ENCODE results near the gene DCTN4.

Gene DCTN4

GRCh38 chr5:150782850-150783249, 24.0 kb upstream of the DCTN4 start:
- no peak for DNase-seq (ENCODE audit: low spot score in 2 of 2)
- H3K27me3 Mint-ChIP-seq: peaks cover 7% of the 10 kb centered on the region
- no peak overlapping the region for H3K27ac Mint-ChIP-seq
- ATAC-seq (ENCODE audit: low read depth): no peak
- peaks cover 2% of the 10 kb centered on the region for H3K36me3 Mint-ChIP-seq
- H3K4me3 Mint-ChIP-seq: no peak overlapping the region
- H3K9me3 Mint-ChIP-seq: peaks cover 2% of the 10 kb centered on the region
- peaks cover 11% of the 10 kb centered on the region for H3K4me1 Mint-ChIP-seq

DNA sequence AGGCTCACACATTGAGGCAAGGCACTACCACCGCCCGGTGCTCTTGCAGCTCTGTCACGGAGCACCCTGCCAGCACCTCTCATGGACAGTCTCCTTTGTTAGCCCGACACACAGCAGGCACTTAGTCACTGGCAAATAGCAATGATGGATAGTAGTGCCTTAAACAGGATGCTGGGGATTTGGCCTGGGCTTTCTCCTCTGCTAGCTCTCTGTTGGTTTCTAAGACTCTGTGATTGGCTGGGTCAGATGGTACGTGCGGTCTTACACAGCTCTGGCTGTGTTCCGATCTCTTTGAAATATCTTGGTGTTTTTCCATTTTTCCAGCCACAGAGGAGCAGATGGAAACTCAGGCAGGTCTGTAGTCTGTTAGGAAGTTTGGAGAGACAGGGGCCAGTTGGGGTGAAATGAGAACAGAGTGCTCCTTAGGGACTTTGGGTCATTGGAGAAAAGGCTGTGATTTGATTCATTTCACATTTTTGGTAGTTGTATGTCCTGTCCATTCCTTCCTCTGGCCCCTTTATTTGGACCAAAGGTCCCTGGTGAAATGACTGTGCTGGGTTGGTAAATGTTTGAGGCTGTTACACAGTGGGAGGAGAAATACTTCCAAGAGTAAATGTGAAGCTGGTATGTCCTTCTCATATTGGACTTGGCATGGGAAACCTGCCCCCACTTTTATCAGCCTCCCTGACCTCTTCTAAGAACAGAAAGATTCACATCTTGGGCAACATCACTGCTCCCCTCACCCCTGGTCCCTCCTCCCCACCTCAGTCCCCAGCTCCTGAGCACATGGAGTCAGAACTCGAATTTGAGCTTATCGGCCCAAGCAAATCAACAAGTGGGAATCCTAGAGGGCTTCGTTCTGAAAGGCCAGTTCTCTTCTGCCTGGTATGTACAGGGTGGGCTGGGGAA, 23.1 kb upstream of the DCTN4 start:
- peaks cover 12% of the 10 kb centered on the region for H3K27me3 Mint-ChIP-seq
- no peak for ATAC-seq (ENCODE audit: low read depth)
- no peak for DNase-seq (ENCODE audit: low spot score in 2 of 2)
- H3K4me1 Mint-ChIP-seq: peaks cover 11% of the 10 kb centered on the region
- peaks cover 2% of the 10 kb centered on the region for H3K9me3 Mint-ChIP-seq
- peaks cover 2% of the 10 kb centered on the region for H3K36me3 Mint-ChIP-seq
- no peak overlapping the region for H3K27ac Mint-ChIP-seq
- no peak overlapping the region for H3K4me3 Mint-ChIP-seq

DNA sequence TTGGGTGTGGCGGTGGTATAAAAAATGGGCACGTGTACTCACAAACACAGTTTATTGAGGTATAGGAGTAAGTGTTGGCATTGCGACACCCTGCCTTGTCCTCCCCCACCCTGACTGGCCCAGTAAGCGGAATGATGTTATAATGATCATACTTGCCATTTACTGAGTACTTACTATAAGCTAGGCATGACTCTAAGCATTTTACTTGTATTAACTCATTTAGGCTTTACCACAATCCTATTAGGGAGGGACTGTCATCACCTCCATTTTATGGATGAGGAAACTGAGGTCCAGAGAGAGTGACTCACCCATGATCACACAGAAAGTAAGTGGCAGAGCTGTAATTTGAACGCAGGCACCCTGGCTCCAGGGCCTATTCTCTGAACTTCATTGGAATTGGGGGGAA, 22.0 kb upstream of the DCTN4 start:
- H3K27ac Mint-ChIP-seq: no peak overlapping the region
- H3K4me3 Mint-ChIP-seq: no peak overlapping the region
- peaks cover under 1% of the 10 kb centered on the region for H3K9me3 Mint-ChIP-seq
- no peaks in the 10 kb centered on the region for H3K36me3 Mint-ChIP-seq
- DNase-seq (ENCODE audit: low spot score in 2 of 2) (no peak), ATAC-seq (ENCODE audit: low read depth) (no peak)
- H3K4me1 Mint-ChIP-seq: peaks cover 11% of the 10 kb centered on the region
- peaks cover 13% of the 10 kb centered on the region for H3K27me3 Mint-ChIP-seq

DNA sequence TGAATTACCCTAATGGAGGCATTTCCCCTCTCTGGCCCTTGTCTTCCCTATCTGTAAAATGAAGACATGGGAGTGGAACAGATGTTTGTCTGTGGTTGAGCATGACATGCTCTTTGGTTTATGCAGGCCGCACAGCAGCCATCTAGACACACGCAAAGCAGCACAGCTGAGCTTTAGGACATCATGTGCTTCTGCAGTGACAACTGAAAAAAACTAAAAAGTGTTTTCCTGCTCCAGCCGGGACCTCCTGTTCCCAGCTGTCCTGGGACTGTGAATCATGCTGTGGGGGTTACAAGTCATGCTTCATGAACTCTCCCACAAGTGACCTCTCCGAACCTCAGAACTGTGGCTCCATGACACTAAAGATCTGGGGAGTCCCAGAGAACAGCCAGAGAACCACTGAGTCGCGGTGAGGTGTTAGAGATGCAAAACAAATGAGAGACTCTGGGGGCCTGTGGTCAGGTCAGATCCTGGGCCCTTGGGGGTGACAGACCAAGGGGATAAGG, 21.4 kb upstream of the DCTN4 start:
- H3K9me3 Mint-ChIP-seq: no peaks in the 10 kb centered on the region
- peaks cover 11% of the 10 kb centered on the region for H3K4me1 Mint-ChIP-seq
- H3K27ac Mint-ChIP-seq: no peak overlapping the region
- H3K4me3 Mint-ChIP-seq: no peak overlapping the region
- ATAC-seq (ENCODE audit: low read depth) (peak; percentile 64), DNase-seq (ENCODE audit: low spot score in 2 of 2) (no peak)
- peaks cover 17% of the 10 kb centered on the region for H3K27me3 Mint-ChIP-seq
- H3K36me3 Mint-ChIP-seq: no peaks in the 10 kb centered on the region

DNA sequence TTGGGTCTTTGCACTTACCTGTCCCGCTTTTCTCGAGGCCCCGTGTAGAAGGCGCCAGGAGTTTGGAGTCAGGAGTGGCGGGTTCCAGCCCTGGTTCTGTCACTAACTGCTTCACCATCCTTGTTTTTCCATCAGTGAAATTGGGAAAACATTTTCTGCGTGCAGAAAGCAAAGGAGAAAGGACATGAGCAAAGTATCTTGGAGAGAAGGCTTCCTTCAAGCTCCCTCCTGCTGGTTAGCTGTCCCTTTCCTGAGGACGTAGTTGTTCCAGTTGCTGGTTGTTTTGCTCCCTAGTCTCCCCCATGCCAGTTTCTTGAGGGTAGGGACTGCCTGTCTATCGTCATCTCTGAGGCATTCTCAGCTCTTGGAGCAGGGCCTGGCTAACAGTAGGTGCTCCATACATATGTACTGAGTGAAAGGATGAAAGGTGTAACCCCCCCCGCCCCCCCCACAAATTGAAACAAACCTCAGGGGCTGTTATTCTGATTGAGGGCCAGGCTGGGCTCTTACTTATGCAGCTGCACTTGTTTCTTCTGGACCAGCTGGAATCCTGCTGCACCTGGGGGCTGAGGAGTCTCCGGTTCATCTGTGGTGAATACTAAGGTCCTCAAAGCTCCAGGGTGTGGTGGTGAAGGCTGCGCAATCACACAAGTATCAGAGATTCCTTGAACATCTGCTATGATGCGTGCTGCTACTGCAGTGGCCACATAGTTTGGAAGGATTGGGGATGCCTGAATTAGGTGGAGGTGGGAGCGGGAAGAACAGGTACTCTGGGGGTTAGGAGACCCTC, 20.8 kb upstream of the DCTN4 start:
- Mint-ChIP-seq H3K36me3 (no peaks in the 10 kb centered on the region), H3K27me3 (peaks cover 17% of the 10 kb centered on the region), H3K4me3 (peak overlapping the region; percentile 80), H3K27ac (no peak overlapping the region), H3K4me1 (peaks cover 11% of the 10 kb centered on the region), H3K9me3 (no peaks in the 10 kb centered on the region)
- DNase-seq (ENCODE audit: low spot score in 2 of 2) (no peak), ATAC-seq (ENCODE audit: low read depth) (no peak)

DNA sequence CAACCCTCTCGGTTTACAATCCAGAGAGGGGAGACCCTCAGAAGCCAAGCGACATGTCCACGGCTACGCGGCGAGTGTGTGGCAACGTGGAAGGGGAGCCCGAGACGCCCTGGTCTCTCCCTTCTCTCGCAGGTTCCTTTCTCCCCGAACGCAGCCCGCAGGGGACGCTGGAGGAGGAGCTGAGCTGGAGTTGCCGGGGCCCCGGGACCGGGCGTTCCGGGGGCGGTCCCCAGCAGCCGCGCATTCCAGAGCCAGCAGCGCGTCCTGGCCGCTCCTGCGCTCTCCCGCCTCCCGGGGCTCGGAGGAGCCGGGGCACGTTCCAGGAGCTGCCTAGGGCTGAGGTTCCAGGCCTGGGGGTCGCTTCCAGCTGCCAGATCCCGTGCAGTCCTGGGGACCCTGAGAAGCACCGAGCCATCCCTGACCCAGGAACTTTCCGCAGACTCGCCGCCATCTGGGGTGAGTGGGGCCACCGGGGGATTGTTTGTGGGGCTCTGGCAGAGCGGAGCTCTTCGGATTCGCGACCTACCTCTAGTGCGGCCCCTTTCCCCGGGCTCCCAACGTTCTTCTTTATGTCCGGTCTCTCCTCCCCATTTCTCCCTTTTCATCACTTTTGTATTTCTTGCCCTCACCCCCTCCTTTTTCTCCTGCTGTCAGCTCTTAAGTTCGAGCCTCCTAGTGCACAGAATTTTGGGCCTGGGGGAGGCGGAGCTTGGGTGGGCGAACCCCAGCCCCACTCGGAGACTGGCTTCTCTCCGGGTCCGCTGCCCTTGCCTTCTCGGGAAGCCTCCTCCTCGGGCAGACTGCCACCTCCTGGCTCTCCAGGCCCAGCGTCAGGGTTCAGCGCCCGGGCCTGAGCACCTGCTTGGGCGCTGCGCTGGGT, 19.9 kb upstream of the DCTN4 start, which contains the start of gene SMIM3:
Gene SMIM3 (plus strand): TSS at position 241 of the 880 bp plus-strand sequence. CDS start 16,684 bp downstream, outside the sequence.
- H3K4me3 Mint-ChIP-seq: peak within 1 kb of the TSS; percentile 80
- ATAC-seq (ENCODE audit: low read depth) (peak; percentile 32), DNase-seq (ENCODE audit: low spot score in 2 of 2) (no peak)
- H3K27me3 Mint-ChIP-seq: peaks cover 19% of the 10 kb centered on the region
- no peaks in the 10 kb centered on the region for H3K9me3 Mint-ChIP-seq
- no peak within 1 kb of the TSS for H3K27ac Mint-ChIP-seq
- peaks cover 11% of the 10 kb centered on the region for H3K4me1 Mint-ChIP-seq
- H3K36me3 Mint-ChIP-seq: no peaks in the 10 kb centered on the region

DNA sequence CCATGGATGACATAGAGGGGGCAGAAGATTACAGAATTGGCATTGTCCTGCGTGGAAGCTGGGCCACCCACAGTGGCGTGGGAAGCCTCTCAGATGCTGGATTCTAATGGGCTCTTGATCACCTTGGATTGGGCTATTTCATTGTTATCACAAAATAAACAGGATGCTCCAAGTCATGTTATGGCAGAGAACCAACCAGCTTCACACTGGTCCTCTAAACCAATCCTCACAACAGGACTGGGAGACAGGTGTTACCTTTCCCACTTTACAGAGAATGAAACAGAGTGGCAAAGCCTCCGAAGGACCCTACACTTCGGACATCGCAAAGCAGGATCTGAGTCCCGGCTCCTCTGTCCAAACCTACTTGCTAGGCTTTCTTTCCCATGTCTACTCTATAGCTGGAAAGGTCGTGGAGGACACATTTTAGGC, 19.3 kb upstream of the DCTN4 start:
- Mint-ChIP-seq H3K27me3 (peaks cover 21% of the 10 kb centered on the region), H3K4me1 (peaks cover 11% of the 10 kb centered on the region), H3K27ac (no peak overlapping the region), H3K4me3 (peak overlapping the region; percentile 27), H3K9me3 (no peaks in the 10 kb centered on the region), H3K36me3 (no peaks in the 10 kb centered on the region)
- ATAC-seq (ENCODE audit: low read depth) (no peak), DNase-seq (ENCODE audit: low spot score in 2 of 2) (no peak)

DNA sequence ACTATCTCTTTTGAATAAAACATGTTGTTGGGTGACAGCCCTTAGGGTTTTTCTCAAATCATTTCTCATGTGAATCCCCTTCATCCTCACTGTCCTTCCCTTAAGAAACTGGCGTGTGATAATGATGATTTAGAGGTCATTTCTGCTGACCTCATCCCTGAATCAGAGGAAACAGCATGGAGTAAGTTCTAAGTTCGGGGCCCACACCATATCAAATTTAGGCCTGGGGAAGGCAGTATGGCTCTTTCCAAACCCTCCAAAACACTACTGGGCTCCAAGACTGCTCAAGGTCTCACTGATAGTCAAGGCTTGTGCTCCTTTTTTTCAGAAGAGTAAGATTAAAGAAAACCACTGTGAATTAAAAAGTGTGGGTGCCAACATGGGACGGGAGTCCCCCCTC, 18.9 kb upstream of the DCTN4 start:
- Mint-ChIP-seq H3K36me3 (no peaks in the 10 kb centered on the region), H3K4me3 (peak overlapping the region; percentile 27), H3K9me3 (no peaks in the 10 kb centered on the region), H3K27ac (no peak overlapping the region), H3K4me1 (peaks cover 11% of the 10 kb centered on the region), H3K27me3 (peaks cover 21% of the 10 kb centered on the region)
- ATAC-seq (ENCODE audit: low read depth): no peak
- DNase-seq (ENCODE audit: low spot score in 2 of 2): no peak

GRCh38 chr5:150774145-150774544, 15.3 kb upstream of the DCTN4 start:
- Mint-ChIP-seq H3K36me3 (no peaks in the 10 kb centered on the region), H3K4me1 (peaks cover 3% of the 10 kb centered on the region), H3K27me3 (peaks cover 22% of the 10 kb centered on the region), H3K9me3 (peaks cover 2% of the 10 kb centered on the region), H3K27ac (no peak overlapping the region), H3K4me3 (no peak overlapping the region)
- ATAC-seq (ENCODE audit: low read depth) (no peak), DNase-seq (ENCODE audit: low spot score in 2 of 2) (no peak)

GRCh38 chr5:150771034-150771795, 12.4 kb upstream of the DCTN4 start:
- Mint-ChIP-seq H3K27me3 (peaks cover 14% of the 10 kb centered on the region), H3K27ac (no peak overlapping the region), H3K4me3 (no peak overlapping the region), H3K4me1 (no peaks in the 10 kb centered on the region), H3K9me3 (peaks cover 2% of the 10 kb centered on the region), H3K36me3 (no peaks in the 10 kb centered on the region)
- DNase-seq (ENCODE audit: low spot score in 2 of 2): no peak
- ATAC-seq (ENCODE audit: low read depth): no peak

GRCh38 chr5:150766251-150766650, 7.4 kb upstream of the DCTN4 start:
- no peaks in the 10 kb centered on the region for H3K36me3 Mint-ChIP-seq
- H3K9me3 Mint-ChIP-seq: peaks cover 6% of the 10 kb centered on the region
- no peak overlapping the region for H3K4me3 Mint-ChIP-seq
- H3K27ac Mint-ChIP-seq: no peak overlapping the region
- DNase-seq (ENCODE audit: low spot score in 2 of 2) (no peak), ATAC-seq (ENCODE audit: low read depth) (no peak)
- H3K27me3 Mint-ChIP-seq: peaks cover 13% of the 10 kb centered on the region
- H3K4me1 Mint-ChIP-seq: no peaks in the 10 kb centered on the region

- H3K36me3 Mint-ChIP-seq: no peaks in the 10 kb centered on the region
- H3K4me1 Mint-ChIP-seq: no peaks in the 10 kb centered on the region
- DNase-seq (ENCODE audit: low spot score in 2 of 2) (no peak), ATAC-seq (ENCODE audit: low read depth) (no peak)
- H3K4me3 Mint-ChIP-seq: no peak overlapping the region
- peaks cover 13% of the 10 kb centered on the region for H3K27me3 Mint-ChIP-seq
- peaks cover 6% of the 10 kb centered on the region for H3K9me3 Mint-ChIP-seq
- H3K27ac Mint-ChIP-seq: no peak overlapping the region
Observed at GRCh38 chr5:150765799-150766169, 7.0 kb upstream of the DCTN4 start.
